Activated T-helper 2 cell treated with anti-CD3 and anti-CD28 coated beads, Interferon-gamma antibody, Interleukin-2, Interleukin-4, amounts not matched to agents 10 μg/mL and 5 μg/mL and 100 μg/mL, durations not matched to agents 14 hours and 24 hours and 36 hours (primary cell): ENCODE measurements around the gene TSBP1. TPM values are rescaled to one million over a fixed set of nuclear protein-coding genes. Genes with fewer than 3 reads are reported as not detected.

ENCODE experiments used
- DNase-seq: peaks from one replicate; pipeline ENCODE4 v3.0.0; 2021; ENCODE audit warnings: low spot score
- H3K27ac Mint-ChIP-seq: one replicate; pipeline ENCODE4 v1.8.0; 2021; ENCODE audit warnings: mixed read lengths
- H3K27me3 Mint-ChIP-seq: one replicate; pipeline ENCODE4 v1.8.0; 2021; ENCODE audit warnings: low read depth, mixed read lengths
- H3K36me3 Mint-ChIP-seq: one replicate; pipeline ENCODE4 v1.8.0; 2021; ENCODE audit warnings: low read depth, mixed read lengths
- H3K4me1 Mint-ChIP-seq: one replicate; pipeline ENCODE4 v1.8.0; 2021; ENCODE audit warnings: low read depth, mixed read lengths
- H3K4me3 Mint-ChIP-seq: one replicate; pipeline ENCODE4 v1.8.0; 2021; ENCODE audit warnings: low read depth, mild to moderate bottlenecking, moderate library complexity, mixed read lengths
- H3K9me3 Mint-ChIP-seq: one replicate; pipeline ENCODE4 v1.8.0; 2021; ENCODE audit warnings: mixed read lengths
- intact Hi-C: fragments of 100-400 bp; cut with micrococcal nuclease; formaldehyde crosslinking; loops from one replicate; pipeline ENCODE4 v1.15.1; 2023
- total RNA-seq: library from RNA; stranded (reverse); gene quantifications from 2 replicates; pipeline ENCODE4 v1.2.3, GENCODE V29; 2022

TSBP1 gene
- total RNA-seq, 1 donor from 2014 or later = not detected

DNA sequence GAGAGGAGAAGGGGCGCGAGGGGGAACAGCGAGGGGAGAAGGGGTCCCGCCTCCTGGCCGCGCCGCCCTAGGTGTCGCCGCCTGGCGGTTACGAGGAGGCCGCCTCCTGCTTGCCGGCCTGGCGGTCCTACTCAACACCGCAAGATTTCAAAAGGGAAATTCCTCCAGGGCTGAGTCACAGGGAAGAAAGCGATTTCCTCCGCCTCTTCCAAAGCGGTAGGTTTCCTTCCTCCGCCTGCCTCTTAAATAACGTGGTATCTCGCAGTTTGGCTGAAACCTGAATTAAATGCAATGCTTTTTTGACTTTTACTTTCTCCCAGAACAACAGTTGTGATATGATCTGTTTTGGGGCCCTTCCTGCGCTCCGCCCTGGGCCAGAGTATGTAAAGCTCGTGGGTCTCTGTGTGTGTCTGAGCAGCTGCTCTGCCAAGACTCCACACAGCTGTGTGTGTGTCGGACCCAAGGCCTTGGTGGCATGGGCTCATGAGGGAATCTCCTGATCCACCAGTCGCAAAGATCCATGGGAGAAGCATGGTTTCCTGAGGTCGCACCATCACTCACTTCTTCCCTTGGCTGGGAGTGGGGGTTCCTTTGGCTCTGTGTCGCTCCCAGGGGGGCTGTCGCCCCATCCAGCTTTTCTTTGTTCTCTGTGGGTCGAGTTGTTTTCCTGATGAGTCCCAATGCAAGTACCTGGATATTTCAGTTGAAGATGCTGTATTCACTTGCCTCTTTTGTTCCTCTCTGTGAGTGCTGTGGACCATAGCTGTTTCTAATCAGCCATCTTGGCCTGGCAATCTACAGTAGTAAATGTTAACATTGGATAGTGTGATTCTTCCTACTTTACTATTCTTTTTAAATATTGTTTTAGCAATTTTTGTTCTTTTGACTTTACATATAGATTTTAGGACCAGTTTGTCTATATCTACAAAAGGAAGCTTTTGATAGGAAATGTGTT is 116.2 kb downstream of the TSBP1 start:
- H3K27me3 Mint-ChIP-seq = peaks cover 58% of the 10 kb centered on the region
- peak; percentile 41 for DNase-seq
- H3K4me3 Mint-ChIP-seq = peak overlapping the region; percentile 4
- intact Hi-C loops = loop anchor here (1.0 to 10.0 kb wide), 2 partner anchors 100 to 539 kb away; no protein-coding TSS in a partner anchor
- H3K4me1 Mint-ChIP-seq = peaks cover 19% of the 10 kb centered on the region
- no peaks in the 10 kb centered on the region for H3K36me3 Mint-ChIP-seq
- peaks cover 6% of the 10 kb centered on the region for H3K9me3 Mint-ChIP-seq
- H3K27ac Mint-ChIP-seq = peak overlapping the region; percentile 30

DNA sequence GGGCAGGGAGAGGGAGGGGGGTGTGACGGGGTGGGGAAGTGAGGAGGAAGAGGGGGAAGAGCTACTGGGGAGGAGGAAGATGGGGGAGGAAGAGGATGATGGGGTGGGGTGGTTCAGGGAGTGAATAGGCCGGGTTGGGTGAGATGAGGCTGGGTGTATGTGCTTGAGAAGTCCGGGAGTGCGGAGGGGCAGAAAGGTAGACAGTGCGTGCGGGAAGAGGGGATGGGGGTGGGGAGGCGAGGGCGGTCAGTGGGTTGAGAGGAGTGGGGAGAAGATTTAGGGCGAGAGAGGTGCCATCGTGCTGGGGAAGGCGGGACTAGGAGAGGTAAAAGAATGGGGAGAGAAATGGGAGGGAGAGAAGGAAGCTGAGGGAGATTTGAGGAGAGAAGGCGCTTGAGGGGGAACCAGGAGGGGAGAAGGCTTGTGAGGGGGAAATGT is 116.9 kb downstream of the TSBP1 start:
- Mint-ChIP-seq H3K4me3 (no peak overlapping the region), H3K27me3 (peaks cover 51% of the 10 kb centered on the region), H3K4me1 (peaks cover 19% of the 10 kb centered on the region), H3K9me3 (peaks cover 6% of the 10 kb centered on the region), H3K36me3 (no peaks in the 10 kb centered on the region), H3K27ac (no peak overlapping the region)
- intact Hi-C loops = loop anchor here (1.0 to 10.0 kb wide), 2 partner anchors 101 to 540 kb away; no protein-coding TSS in a partner anchor
- no peak for DNase-seq

GRCh38 chr6:32252331-32253009 is 119.2 kb downstream of the TSBP1 start:
- Mint-ChIP-seq H3K36me3 (no peaks in the 10 kb centered on the region), H3K4me1 (peaks cover 19% of the 10 kb centered on the region), H3K27me3 (peaks cover 35% of the 10 kb centered on the region), H3K9me3 (peaks cover 9% of the 10 kb centered on the region), H3K4me3 (no peak overlapping the region), H3K27ac (no peak overlapping the region)
- DNase-seq = no peak
- intact Hi-C loops = loop anchor here (10.0 kb wide), 1 partner anchor 542 kb away; no protein-coding TSS in a partner anchor

DNA sequence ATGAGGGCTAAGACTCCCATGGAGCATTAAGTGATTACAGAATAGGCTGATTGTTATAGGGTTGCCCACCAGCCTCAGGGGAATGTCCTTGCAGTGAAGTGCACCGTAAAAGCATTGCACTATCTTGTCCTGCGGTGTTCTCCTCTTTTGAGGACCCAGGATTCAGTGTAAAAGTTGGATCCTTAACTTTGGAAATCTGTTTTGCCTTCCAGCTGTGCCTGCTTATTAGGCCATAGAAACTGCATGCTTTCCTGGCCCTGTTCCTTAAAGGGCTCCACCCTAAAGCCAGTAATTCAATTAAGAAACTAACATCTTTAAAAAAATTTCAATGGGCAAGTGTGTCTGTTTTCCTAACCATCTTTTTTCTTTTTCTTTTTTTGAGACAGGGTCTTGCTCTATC is 122.4 kb downstream of the TSBP1 start:
- no peaks in the 10 kb centered on the region for H3K36me3 Mint-ChIP-seq
- peaks cover 12% of the 10 kb centered on the region for H3K4me1 Mint-ChIP-seq
- intact Hi-C loops = loop anchor here (10.0 kb wide), 1 partner anchor 166 kb away; no protein-coding TSS in a partner anchor
- DNase-seq = no peak
- H3K27ac Mint-ChIP-seq = no peak overlapping the region
- peaks cover 33% of the 10 kb centered on the region for H3K27me3 Mint-ChIP-seq
- H3K4me3 Mint-ChIP-seq = no peak overlapping the region
- H3K9me3 Mint-ChIP-seq = peaks cover 9% of the 10 kb centered on the region

DNA sequence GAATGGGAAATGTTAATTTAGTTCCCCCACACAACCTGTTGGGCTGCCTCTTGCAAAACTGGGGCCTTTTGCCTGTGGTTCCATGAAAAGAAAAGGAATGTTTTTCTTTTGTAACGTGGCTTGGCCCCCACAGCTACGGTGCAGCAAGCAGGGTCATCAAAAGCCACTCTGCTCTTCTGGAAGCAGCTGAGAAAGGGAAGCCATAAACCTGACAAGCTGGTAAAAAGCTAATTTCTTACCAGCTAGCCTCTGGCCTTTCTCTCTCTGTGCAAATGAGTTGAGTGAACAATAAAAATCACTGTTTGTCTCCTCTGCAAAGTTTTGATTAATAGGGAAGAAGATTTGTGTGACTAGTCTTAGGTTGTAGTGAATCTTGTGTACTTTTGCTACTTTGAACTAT is 124.3 kb downstream of the TSBP1 start:
- intact Hi-C loops = loop anchor here (10.0 kb wide), 1 partner anchor 167 kb away; no protein-coding TSS in a partner anchor
- Mint-ChIP-seq H3K4me3 (no peak overlapping the region), H3K27ac (no peak overlapping the region), H3K9me3 (peaks cover 9% of the 10 kb centered on the region), H3K4me1 (peaks cover 8% of the 10 kb centered on the region), H3K36me3 (no peaks in the 10 kb centered on the region), H3K27me3 (peaks cover 33% of the 10 kb centered on the region)
- DNase-seq = no peak

DNA sequence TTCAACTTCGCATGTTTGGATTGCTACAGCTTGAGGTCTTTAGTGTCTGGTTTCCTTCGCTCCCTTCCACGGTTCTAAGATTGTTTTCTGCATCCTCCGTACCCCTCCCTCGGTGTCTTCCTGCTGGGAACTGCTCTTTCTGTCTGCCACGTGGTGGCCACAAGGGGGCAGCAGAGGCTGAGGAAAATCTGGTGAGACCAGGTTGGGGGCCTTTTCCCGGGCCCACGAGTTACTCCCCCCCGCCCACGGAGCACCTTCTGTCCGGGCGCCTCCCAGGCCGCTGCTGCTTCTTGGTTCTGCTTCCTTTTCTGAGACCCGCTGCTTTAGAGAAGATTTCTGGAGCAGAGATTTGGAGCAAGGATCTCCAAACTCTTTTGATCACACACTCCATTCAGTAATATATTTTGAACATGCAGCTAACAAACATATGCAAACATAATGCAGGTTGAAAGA is 126.7 kb downstream of the TSBP1 start:
- Mint-ChIP-seq H3K4me1 (peaks cover 18% of the 10 kb centered on the region), H3K27ac (no peak overlapping the region), H3K27me3 (peaks cover 24% of the 10 kb centered on the region), H3K4me3 (peak overlapping the region; percentile 23), H3K9me3 (peaks cover 9% of the 10 kb centered on the region), H3K36me3 (no peaks in the 10 kb centered on the region)
- DNase-seq = peak; percentile 51
- intact Hi-C loops = loop anchor here (10.0 kb wide), 1 partner anchor 170 kb away; no protein-coding TSS in a partner anchor

- intact Hi-C loops = loop anchor here (10.0 kb wide), 1 partner anchor 171 kb away; no protein-coding TSS in a partner anchor
- H3K9me3 Mint-ChIP-seq = peaks cover 6% of the 10 kb centered on the region
Measured at GRCh38 chr6:32244270-32244669, 127.4 kb downstream of the TSBP1 start.

More at GRCh38 chr6:32244270-32244669, 127.4 kb downstream of the TSBP1 start:
- no peaks in the 10 kb centered on the region for H3K36me3 Mint-ChIP-seq
- H3K4me3 Mint-ChIP-seq = no peak overlapping the region
- H3K27ac Mint-ChIP-seq = no peak overlapping the region
- no peak for DNase-seq
- H3K4me1 Mint-ChIP-seq = peaks cover 18% of the 10 kb centered on the region
- H3K27me3 Mint-ChIP-seq = peaks cover 24% of the 10 kb centered on the region

Other genes starting within 250 kb of the TSBP1 start
- gene ATF6B, start 243.7 kb downstream of the TSBP1 start, total RNA-seq = 86.9 and 91.2 TPM in 2 replicates
- 5.0 and 5.8 TPM in 2 replicates for gene FKBPL, start 241.6 kb downstream of the TSBP1 start, total RNA-seq
- 0.27 TPM in 1 of 2 replicates, not detected in the other for gene PRRT1, start 220.0 kb downstream of the TSBP1 start, total RNA-seq
- 11.5 and 12.7 TPM in 2 replicates for gene PPT2, start 217.8 kb downstream of the TSBP1 start, total RNA-seq
- gene EGFL8, start 207.3 kb downstream of the TSBP1 start, total RNA-seq = 9.5 and 11.5 TPM in 2 replicates
- 32.0 and 32.9 TPM in 2 replicates for gene AGPAT1, start 195.8 kb downstream of the TSBP1 start, total RNA-seq
- 61.9 and 63.8 TPM in 2 replicates for gene RNF5, start 193.5 kb downstream of the TSBP1 start, total RNA-seq
- gene AGER, start 187.7 kb downstream of the TSBP1 start, total RNA-seq = 18.5 and 20.9 TPM in 2 replicates
- 80.8 and 85.2 TPM in 2 replicates for gene PBX2, start 181.7 kb downstream of the TSBP1 start, total RNA-seq
- gene GPSM3, start 179.3 kb downstream of the TSBP1 start, total RNA-seq = 84.2 and 90.7 TPM in 2 replicates
- gene NOTCH4, start 147.8 kb downstream of the TSBP1 start, total RNA-seq = 0.48 and 0.52 TPM in 2 replicates
- not detected in 2 replicates for gene BTNL2, start 35.3 kb upstream of the TSBP1 start, total RNA-seq
- 20.8 and 23.7 TPM in 2 replicates for gene HLA-DRA, start 68.0 kb upstream of the TSBP1 start, total RNA-seq
- 10.6 and 12.6 TPM in 2 replicates for gene HLA-DRB5, start 158.4 kb upstream of the TSBP1 start, total RNA-seq
- gene HLA-DRB1, start 217.9 kb upstream of the TSBP1 start, total RNA-seq = 22.9 and 27.2 TPM in 2 replicates